GM21367 (cell line): ENCODE data around the gene CASP10.
A peak's percentile ranks its signal among the peaks of the same experiment; 100 is the strongest.

Source experiments
- ATAC-seq: cut with Tn5 transposase; IDR thresholded peaks from one replicate; pipeline ENCODE4 v1.9.1; 2021; ENCODE audit not compliant: unreplicated experiment

CASP10 gene

GRCh38 chr2:201195331-201195730 lies 12.4 kb downstream of the CASP10 start:
- no peak for ATAC-seq

GRCh38 chr2:201196003-201196402 lies 13.1 kb downstream of the CASP10 start:
- no peak for ATAC-seq

DNA sequence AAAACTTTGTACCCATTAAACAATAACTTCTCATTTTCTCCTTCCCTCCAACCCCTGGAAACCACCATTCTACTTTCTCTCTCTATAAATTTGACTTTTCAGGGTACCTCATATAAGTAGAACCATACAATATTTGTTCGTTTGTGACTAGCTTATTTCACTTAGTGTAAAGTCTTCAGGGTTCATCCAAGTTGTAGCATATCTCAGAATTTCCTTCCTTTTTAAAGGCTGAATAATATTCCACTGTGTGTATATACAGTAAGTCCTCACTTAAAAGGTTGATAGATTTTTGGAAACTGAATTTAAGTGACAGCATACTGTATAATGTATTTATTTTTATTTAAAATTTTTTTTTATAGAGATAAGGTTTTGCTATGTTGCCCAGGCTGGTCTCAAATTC lies 13.9 kb downstream of the CASP10 start:
- ATAC-seq = no peak

- no peak for ATAC-seq
Measured at GRCh38 chr2:201197781-201198180, 14.8 kb downstream of the CASP10 start.

- no peak for ATAC-seq
Measured at GRCh38 chr2:201199847-201200246, 16.9 kb downstream of the CASP10 start.

DNA sequence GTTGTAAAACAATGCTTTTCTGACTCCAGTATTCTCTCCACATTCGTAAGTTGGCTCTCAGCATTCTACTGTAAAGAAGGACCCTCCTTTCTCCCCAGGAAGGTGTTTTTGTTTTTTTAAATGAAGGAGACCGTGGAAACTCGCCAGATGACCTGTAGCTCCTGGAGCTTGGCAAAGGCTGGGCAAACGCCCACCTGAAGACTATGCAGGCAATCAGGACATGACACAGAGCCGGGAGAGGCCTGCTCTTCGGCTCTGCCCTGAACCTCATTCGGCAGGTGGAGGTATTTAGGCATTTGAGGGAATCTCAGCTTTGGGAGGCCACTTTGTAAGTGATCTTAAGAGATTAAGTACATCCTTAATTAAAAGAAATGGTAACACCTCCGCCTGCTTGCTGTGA lies 17.4 kb downstream of the CASP10 start:
- ATAC-seq = no peak

GRCh38 chr2:201201371-201201770 lies 18.4 kb downstream of the CASP10 start:
- no peak for ATAC-seq

- no peak for ATAC-seq
Measured at GRCh38 chr2:201203916-201204654, 21.1 kb downstream of the CASP10 start.

DNA sequence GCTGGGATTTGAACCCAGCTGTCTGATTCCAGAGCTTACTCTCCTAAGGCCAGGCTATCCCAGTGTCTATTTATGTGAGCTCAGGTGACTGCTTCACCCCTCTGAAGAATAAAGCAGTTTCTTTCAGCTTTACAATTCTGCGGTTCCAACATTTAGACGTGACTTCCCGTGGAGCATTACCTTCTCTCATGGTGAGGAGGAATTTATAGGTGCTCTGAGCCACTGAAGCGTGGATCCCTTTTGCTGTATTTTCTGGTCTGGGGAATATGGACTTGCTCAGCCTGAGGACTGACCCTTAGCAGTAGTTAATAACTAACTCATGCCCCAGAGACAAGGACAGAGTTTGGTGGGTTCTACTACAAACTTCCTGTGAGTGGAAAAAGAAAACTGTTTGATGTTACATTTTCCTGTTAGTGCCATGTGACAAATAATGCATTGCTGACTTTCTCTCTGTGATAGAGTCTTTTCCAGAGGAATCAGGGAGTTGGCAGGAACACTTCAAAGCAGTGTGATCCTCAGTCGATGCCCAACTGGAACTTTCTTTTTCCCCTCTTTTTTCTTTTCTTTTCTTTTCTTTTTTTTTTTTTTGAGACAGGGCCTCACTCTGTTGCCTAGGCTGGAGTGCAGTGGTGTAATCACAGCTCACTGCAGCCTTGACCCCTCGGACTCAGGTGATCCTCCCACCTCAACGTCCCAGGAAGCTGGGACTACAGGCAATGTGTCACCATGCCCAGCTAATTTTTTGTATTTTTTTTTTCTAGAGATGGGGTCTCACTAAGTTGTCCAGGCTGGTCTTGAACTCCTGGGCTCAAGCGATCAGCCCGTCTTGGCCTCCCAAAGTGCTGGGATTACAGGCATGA lies 21.9 kb downstream of the CASP10 start:
- no peak for ATAC-seq

DNA sequence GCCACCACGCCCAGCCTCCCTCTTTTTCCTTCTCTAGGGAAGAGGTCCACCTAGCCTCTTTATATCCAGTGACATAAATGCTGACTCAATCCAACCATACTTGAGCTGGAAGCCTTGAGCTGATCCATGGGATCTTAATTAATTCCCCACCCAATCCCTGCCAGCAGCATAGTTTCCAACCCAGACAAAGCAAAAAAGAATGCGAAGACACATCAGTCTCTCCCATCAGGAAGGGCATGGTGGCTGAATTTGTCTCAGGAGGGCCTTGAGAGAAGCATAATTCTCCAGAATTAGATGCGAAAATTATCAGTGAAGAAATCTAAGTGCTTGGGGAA lies 22.5 kb downstream of the CASP10 start:
- no peak for ATAC-seq

DNA sequence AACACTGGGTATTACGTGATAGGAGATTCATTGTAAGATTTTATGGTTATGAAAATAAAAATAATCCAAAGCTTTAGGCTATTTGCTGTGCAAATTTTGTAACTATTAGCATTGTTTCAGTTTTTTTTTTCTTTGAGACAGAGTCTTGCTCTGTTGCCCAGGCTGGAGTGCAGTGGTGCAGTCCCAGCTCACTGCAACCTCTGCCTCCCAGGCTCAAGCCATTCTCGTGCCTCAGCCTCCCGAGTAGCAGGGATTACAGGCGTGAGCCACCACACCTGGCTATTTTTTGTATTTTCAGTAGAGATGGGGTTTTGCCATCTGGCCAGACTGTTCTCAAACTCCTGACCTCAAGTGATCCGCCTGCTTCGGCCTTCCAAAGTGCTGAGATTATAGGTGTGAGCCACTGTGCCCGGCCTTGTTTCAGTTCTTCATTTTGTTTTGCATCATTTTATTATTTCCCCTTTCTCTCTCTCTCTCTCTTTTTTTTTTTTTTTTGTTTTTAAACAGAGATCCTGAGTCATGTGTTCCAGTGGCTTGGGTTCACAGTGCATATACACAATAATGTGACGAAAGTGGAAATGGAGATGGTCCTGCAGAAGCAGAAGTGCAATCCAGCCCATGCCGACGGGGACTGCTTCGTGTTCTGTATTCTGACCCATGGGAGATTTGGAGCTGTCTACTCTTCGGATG lies 25.8 kb downstream of the CASP10 start:
- ATAC-seq = peak; percentile 76

DNA sequence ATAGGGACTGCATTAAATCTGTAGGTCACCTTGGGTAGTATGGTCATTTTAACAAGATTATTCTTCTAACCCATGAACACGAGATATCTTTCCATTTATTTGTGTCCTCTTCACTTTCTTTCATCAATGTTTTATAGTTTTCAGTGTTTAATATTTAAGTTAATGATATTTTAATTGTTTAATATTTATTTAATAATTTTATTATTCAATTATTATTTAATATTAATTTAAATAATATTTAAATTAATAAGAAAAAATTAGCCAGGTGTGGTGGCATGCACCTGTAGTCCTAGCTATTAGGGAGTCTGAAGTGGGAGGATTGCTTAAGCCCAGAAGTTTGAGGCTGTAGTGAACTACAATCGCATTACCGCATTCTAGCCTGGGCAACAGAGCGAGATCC lies 33.0 kb downstream of the CASP10 start:
- ATAC-seq = no peak

- ATAC-seq = no peak
Measured at GRCh38 chr2:201216918-201217317, 34.0 kb downstream of the CASP10 start.

GRCh38 chr2:201218780-201219179 lies 35.8 kb downstream of the CASP10 start:
- ATAC-seq = no peak

DNA sequence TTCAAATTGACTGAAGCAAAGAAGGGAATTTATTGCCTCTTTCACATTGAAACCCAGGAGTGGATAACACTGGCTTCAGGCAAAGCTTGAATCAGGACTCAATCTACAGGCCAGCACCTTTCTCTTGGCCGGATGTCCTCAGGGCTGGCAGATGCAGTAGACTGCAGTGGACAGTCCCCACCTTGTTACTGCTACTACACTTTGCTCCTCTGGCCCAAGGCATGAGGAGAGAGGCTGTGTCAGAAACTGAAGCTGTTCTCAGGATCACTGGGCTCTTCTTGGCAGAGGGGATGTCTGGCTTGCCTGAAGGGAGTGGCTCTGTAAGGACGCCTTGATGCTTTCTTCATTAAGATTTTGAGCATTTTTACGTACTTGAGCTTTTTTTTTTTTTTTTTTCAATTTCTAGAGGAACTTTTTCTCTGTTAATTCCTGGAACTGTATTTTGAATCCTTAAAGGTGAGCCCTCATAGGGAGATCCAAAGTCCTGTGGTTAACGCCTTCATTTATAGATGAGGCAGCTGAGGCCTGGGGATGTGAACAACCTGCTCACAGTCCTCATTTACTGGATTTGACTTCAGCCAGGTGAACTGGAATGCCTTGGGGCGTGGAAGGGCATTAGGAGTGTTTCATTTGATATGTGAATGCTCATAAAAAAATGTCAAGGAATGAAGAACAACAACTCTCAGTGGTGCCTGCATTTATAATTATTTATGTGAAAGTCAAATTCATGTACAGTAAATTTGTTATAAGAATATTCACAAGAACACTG lies 36.6 kb downstream of the CASP10 start:
- no peak for ATAC-seq

GRCh38 chr2:201220102-201220570 lies 37.2 kb downstream of the CASP10 start:
- no peak for ATAC-seq

GRCh38 chr2:201223089-201224073 lies 40.4 kb downstream of the CASP10 start:
- peak; percentile 97 for ATAC-seq

DNA sequence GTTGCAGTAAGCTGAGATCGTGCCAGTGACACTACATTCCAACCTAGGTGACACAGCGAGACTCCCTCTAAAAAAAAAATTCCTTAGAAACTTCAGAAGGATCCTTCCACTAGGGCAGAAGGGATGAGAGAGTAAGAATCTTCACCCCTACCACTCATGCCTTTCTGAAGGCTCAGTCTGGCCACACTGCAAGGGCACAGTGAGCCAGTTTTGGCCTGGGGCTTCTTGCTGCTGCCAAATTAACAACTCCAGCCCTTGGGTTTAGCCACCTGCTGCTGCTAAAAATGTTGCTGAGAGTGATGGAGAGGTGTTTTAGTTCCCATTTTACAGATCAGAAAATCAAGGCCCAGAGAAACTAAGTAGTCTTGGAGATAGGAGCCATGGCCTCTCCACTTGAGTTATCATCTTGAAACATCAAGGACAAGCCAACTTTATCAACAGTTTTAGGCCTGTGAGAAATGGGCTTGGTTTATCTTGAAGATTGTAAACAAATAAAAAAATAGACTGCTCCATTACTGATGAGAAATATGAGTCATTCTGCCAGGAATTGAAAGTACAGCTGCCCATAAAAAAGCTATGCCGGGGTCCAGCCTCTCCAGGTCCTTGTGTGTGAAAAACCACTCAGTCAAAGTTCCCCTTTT lies 45.5 kb downstream of the CASP10 start:
- no peak for ATAC-seq

DNA sequence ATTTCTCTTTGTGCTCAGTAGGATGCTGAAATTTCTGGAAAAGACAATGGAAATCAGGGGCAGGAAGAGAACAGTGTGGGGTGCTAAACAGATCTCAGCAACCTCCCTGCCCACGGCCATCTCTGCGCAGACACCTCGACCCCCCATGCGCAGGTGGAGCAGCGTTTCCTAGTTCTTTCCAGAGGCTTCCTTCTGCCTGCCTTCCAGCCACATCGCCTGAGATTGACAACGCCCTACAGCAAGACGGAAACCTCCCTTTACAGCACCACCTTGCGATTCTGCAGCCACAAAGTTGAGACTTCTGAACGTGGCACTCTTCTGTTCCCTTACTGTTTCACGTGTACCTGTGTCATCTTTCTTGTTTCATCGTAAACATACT lies 46.0 kb downstream of the CASP10 start:
- no peak for ATAC-seq
